ENCODE results near the gene RSU1. TPM values are rescaled to one million over a fixed set of nuclear protein-coding genes. Genes with fewer than 3 reads are reported as not detected.

The RSU1 gene
- total RNA-seq, 1 experiment from 2014 or later = 29.5 TPM

DNA sequence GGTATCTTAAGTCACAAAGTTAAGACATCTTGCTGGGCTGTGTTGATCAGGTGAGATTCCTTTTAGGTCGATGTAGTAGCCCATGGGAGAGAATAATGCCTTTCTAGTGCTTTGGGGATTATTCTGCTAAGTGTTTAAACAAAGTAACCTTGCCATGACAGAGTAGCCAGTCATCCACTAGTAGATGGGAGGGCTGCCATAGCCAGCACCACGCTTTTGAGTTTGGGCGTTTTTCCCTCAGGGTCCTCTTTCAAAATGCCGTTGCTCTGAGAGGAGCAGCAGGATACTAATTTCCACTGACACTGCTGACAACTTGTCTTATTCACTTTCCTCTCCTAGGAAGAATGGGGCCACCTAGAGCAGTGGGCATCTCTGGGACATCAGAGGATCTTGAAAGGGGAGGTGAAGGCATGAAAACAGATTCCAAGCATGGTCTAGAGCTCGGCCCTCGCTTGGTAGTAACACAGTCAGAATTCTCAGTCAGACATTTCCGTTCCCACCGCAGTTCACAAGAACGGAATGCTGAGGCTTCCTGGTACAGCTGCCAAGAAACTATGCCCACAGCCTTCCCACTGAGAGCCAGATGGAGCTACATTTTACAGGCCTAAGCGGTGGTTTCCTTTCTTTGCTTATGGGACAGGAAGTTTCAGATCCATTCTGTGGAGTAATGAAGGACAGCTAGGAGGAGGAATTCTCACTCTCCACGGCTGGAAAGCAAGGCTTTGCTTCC is 15.3 kb upstream of the RSU1 start:
- Histone ChIP-seq H3K4me3 (replicated peaks in 1 of 2; ENCODE audit: low read depth in 1 of 2, low read length in 2 of 2) (no peak overlapping the region), H3K79me2 (ENCODE audit: insufficient read depth, low read length) (no peaks in the 10 kb centered on the region), H3K36me3 (ENCODE audit: control insufficient read depth in 1 of 2, insufficient read depth in 2 of 2, low read length in 2 of 2) (no peaks in the 10 kb centered on the region), H3K9ac (ENCODE audit: low read length) (no peak overlapping the region), H3K27me3 (ENCODE audit: insufficient read depth, low read length) (no peaks in the 10 kb centered on the region), H2AFZ (ENCODE audit: low read depth, low read length, poor library complexity, severe bottlenecking) (no peak overlapping the region), H4K20me1 (ENCODE audit: insufficient read depth) (no peaks in the 10 kb centered on the region), H3K9me2 (ENCODE audit: insufficient read depth) (no peaks in the 10 kb centered on the region), H3K27ac (ENCODE audit: low read depth, low read length) (no peak overlapping the region), H3K4me2 (ENCODE audit: low read length) (no peak overlapping the region), H3K9me3 (ENCODE audit: control insufficient read depth in 1 of 2, insufficient read depth in 1 of 2, low read depth in 1 of 2, low read length in 2 of 2) (no peaks in the 10 kb centered on the region), H3K4me1 (ENCODE audit: control insufficient read depth in 1 of 2, insufficient read depth in 2 of 2, low read length in 2 of 2) (no peaks in the 10 kb centered on the region; a peak in 1 of 4 replicates)
- TF ChIP-seq ELF1 (IDR thresholded peaks at IDR 0.05; ENCODE audit: borderline replicate concordance, low read depth) = no peak
- no peak for TF ChIP-seq ZNF274 (IDR thresholded peaks at IDR 0.05; ENCODE audit: low read depth, low read length)
- TF ChIP-seq, protein P1, sequence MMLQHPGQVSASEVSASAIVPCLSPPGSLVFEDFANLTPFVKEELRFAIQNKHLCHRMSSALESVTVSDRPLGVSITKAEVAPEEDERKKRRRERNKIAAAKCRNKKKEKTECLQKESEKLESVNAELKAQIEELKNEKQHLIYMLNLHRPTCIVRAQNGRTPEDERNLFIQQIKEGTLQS (IDR thresholded peaks at IDR 0.05) = no peak
- TF ChIP-seq, protein P2, sequence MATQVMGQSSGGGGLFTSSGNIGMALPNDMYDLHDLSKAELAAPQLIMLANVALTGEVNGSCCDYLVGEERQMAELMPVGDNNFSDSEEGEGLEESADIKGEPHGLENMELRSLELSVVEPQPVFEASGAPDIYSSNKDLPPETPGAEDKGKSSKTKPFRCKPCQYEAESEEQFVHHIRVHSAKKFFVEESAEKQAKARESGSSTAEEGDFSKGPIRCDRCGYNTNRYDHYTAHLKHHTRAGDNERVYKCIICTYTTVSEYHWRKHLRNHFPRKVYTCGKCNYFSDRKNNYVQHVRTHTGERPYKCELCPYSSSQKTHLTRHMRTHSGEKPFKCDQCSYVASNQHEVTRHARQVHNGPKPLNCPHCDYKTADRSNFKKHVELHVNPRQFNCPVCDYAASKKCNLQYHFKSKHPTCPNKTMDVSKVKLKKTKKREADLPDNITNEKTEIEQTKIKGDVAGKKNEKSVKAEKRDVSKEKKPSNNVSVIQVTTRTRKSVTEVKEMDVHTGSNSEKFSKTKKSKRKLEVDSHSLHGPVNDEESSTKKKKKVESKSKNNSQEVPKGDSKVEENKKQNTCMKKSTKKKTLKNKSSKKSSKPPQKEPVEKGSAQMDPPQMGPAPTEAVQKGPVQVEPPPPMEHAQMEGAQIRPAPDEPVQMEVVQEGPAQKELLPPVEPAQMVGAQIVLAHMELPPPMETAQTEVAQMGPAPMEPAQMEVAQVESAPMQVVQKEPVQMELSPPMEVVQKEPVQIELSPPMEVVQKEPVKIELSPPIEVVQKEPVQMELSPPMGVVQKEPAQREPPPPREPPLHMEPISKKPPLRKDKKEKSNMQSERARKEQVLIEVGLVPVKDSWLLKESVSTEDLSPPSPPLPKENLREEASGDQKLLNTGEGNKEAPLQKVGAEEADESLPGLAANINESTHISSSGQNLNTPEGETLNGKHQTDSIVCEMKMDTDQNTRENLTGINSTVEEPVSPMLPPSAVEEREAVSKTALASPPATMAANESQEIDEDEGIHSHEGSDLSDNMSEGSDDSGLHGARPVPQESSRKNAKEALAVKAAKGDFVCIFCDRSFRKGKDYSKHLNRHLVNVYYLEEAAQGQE (IDR thresholded peaks at IDR 0.05; ENCODE audit: low read depth) = no peak
- no peak for TF ChIP-seq ZFX (IDR thresholded peaks at IDR 0.05)
- TF ChIP-seq EGR1 (IDR thresholded peaks at IDR 0.05; ENCODE audit: low read depth) = no peak
- TF ChIP-seq CTCF (IDR thresholded peaks at IDR 0.05 in 2 of 3, conservative IDR thresholded peaks at IDR 0.05 in 1 of 3; ENCODE audit: borderline replicate concordance in 1 of 3, insufficient read depth in 1 of 3, low read depth in 2 of 3, low read length in 2 of 3) = no peak
- no TSS peak for BruUV-seq (replicated peaks)
- CTCF ChIA-PET = no interaction called here
- RAD21 ChIA-PET (ENCODE audit: low non-redundant PET in 1 of 2, low total read pairs in 2 of 2, uncharacterized antibody in 2 of 2, unreplicated experiment in 2 of 2) = no interaction called here
- no peak for DNase-seq (ENCODE audit: low read depth, low spot score)
- ATAC-seq = no peak
- POLR2A ChIA-PET = no interaction called here
- intact Hi-C loops (cut with micrococcal nuclease) = no loop called here
